GM21381 (cell line): ENCODE measurements around the gene KIF21B.

Source experiments
- ATAC-seq: cut with Tn5 transposase; IDR thresholded peaks from one replicate; pipeline ENCODE4 v1.9.1; 2021; ENCODE audit warnings: mild to moderate bottlenecking, moderate library complexity; ENCODE audit not compliant: unreplicated experiment

KIF21B gene, protein sequence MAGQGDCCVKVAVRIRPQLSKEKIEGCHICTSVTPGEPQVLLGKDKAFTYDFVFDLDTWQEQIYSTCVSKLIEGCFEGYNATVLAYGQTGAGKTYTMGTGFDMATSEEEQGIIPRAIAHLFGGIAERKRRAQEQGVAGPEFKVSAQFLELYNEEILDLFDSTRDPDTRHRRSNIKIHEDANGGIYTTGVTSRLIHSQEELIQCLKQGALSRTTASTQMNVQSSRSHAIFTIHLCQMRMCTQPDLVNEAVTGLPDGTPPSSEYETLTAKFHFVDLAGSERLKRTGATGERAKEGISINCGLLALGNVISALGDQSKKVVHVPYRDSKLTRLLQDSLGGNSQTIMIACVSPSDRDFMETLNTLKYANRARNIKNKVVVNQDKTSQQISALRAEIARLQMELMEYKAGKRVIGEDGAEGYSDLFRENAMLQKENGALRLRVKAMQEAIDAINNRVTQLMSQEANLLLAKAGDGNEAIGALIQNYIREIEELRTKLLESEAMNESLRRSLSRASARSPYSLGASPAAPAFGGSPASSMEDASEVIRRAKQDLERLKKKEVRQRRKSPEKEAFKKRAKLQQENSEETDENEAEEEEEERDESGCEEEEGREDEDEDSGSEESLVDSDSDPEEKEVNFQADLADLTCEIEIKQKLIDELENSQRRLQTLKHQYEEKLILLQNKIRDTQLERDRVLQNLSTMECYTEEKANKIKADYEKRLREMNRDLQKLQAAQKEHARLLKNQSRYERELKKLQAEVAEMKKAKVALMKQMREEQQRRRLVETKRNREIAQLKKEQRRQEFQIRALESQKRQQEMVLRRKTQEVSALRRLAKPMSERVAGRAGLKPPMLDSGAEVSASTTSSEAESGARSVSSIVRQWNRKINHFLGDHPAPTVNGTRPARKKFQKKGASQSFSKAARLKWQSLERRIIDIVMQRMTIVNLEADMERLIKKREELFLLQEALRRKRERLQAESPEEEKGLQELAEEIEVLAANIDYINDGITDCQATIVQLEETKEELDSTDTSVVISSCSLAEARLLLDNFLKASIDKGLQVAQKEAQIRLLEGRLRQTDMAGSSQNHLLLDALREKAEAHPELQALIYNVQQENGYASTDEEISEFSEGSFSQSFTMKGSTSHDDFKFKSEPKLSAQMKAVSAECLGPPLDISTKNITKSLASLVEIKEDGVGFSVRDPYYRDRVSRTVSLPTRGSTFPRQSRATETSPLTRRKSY (N-terminal part only)

DNA sequence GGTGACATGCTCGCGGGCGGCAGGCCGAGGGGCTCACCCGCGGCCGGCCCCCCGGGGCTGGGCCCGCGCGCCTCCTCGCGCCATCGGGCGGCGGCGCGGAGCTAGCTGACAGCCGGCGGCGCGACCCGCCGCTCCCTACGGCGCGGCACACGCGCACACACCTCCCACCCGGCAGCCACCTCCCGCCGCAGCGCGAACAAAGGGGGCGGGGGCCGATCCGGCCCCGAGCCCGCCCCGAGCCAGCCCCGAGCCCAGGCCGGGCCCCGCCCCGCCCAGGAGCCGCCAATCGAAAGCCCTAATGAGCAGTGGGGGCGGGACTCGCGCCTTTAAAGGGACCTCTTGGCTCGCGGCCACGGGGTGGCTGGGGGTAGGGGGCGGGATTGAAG, at the start of gene KIF21B:
Gene KIF21B (minus strand): TSS at position 198 of the 386 bp plus-strand sequence. CDS start 331 bp downstream, outside the sequence.
- ATAC-seq, result peak; percentile 65

DNA sequence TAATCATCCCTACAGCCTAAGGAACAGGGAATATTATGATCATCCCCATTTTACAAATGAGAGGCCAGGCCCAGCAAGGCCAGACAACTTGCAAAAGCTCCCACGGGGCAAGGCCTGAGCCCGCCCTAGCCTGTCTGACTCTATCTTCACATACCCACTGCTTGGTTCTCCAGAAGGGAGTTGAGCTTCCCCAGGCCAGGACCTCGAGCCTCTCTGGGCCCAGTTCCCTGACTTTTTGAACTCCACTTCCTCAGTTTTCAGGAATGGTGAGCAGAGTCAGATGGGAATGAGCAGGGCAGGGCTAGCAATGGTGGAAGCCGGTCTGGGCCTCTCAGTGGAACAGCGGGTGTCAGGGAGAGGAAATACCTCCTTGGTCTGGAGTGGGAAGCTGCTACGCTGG, 49.4 kb upstream of the KIF21B start:
- no peak for ATAC-seq

DNA sequence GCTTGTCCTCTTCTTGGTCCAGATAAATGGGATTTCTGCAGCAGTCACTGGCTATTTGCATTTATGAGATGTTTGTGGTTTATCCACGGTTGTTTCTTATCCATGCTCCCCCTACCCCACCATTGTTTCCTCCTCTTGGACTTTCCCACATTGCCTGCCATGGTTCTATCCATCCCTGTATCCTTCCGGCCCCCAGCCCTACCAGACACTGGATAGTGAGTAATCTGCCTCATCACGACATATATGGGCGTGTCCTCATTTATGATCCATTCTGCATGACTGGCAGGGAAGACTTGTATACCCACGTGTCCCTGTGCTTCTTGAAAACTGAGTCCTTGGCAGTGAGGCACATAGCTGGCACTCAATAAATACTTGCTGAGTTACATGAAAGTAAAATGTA, 48.6 kb upstream of the KIF21B start:
- no peak for ATAC-seq

DNA sequence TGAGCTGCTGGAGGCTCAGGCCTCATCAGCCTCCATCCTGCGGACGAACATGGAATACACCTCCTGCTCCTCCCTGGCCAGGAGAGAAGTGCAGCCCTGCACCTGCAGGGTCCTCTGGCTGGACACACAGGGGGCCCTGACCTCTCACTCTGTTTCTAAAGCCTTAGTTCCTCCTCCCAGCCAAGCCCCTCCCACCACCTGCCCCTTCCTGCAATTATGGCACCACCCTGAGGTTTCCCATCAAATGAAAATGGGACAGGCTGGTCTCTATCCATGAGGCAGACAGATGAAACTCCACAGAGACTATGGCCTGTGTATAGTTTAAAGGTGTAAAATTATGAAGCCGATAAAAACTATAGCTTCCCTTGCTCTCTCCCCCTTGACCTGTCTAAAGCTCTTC, 46.1 kb upstream of the KIF21B start:
- ATAC-seq, result no peak

DNA sequence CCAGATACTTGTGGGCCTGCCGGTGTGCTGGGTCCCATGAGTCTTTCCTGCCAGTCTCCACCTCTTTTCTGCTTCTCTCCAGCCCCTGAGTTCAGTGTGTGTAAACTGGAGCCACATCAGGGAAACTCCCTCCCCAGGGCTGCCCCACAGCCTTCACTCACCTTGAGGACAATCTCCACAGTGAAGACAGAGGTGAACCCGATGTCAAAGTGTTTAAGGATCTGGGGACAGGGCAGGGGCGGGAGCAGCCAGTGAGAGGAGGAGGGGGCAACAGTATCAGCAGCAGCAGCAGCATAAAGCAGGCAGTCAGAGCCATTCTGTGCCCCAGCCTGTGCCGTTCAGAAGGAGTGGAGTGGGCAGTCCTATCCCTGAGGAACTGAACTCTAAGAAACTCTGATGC, 45.5 kb upstream of the KIF21B start:
- ATAC-seq, result no peak

DNA sequence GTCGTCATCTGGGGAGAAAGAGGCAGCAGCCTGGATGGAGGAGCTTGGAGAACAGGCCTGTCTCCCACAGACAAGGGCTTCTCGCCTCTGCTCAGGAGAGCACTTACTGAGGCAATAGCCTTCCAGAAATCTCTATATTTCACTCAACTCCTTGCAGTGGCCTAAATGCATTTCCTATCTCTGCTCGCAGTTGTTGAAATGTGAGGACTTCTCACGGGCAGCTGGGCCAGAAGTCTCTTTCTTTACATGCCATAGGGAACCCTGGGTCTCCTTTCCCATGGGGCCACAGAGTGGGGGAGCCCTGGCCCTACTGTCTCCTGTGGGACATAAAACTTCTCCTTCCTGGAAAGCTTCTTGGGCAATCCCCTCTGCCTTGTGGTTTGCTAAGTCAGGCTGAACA, 43.5 kb upstream of the KIF21B start:
- no peak for ATAC-seq

DNA sequence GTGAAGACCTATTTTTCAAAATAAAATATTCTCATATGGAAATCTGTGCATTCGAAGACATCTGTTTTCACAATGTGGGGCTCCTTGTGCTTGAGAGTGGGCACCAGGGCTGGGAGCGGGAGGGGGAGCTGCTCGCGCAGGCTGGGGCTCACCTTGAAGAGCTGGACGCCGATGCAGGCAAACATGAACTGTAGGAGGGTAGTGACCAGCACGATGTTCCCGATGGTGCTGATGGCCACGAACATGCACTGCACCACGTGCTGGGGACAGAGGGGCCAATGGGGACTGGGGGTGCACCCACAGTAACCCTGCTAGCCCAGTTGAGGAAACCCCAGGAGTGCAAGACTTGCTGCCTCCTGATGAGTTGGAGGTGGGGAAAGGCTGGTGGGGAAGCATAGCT, 42.2 kb upstream of the KIF21B start:
- ATAC-seq, result no peak

DNA sequence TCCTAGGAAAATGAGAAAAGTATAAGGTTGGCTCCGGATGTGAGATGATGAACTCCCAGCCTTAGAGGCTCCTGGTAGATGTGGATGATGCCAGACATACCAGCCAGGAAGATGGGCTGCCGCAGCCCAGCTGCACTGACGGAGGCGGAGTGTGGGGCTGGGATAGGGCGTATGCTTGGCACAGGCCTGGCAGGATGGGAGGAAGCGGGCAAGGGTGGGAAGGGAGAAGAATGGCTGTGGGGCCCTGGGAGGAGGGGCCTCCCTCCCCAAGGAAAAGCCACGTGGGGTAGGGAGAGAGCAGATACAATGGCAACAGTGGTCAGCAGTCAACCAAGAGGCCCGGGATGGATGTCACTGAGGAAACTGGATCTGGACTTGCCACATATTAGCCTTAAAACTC, 41.3 kb upstream of the KIF21B start:
- ATAC-seq, result no peak

DNA sequence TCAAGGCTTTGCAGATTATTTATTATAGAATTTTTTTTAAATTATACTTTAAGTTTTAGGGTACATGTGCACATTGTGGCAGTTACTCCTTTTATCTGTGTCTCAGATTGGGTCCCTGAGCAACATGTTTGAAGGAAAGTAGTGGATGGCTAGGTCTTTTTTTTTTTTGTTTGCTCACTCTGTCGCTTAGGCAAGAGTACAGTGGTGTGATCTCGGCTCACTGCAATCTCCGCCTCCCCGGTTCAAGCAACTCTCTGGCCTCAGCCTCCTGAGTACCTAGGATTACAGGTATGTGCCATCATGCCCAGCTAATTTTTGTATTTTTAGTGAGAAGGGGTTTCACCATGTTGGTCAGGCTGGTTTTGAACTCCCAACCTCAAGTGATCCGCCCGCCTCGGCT, 39.6 kb upstream of the KIF21B start:
- ATAC-seq, result no peak

DNA sequence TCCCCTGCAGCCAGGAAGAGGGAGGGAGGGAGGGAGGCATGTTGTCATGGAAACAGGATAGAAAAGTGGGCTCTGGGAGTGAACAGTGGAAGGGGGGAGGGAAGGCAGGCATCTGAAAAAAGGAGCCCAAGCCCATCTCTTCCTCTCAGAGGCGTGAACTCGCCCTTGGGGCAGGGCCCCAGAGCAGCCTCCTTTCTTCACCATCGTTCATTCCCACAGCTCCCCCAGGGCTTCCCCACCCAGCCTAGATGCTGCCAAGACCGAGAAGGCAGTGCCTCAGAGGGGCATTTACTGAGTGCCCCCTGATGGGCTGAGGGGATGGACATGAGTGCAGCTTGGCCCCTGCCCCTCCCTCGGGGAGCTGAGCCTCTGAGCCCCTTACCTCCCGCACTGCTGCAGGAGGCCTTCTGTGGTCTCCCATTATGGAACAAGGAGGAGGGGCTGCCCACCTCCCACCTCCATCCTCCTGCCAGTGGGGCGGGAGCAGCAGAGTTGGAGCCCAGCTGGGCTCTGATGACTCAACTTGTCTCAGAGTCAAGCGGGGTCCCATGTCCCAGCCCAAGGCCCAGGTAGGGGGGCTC, 39.1 kb upstream of the KIF21B start:
- ATAC-seq, result no peak

DNA sequence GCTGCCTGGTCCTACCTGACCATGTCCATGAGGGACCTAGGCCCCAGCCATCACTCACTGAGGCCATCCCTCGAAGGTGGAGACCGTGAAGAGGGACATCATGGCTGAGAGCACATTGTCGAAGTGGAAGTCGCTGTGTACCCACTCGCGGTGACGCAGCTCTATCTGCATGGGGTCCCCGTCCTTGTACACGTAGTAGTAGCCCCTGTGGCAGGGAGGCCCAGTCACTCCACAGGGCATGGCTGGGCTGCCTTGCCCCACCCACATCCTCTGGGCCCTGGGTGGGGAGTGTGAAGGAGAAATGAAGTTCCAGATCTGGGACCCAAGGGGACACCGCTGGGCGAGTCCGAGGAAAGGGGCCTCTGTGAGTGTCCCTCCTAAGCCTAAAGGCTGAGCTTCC, 38.4 kb upstream of the KIF21B start:
- no peak for ATAC-seq

DNA sequence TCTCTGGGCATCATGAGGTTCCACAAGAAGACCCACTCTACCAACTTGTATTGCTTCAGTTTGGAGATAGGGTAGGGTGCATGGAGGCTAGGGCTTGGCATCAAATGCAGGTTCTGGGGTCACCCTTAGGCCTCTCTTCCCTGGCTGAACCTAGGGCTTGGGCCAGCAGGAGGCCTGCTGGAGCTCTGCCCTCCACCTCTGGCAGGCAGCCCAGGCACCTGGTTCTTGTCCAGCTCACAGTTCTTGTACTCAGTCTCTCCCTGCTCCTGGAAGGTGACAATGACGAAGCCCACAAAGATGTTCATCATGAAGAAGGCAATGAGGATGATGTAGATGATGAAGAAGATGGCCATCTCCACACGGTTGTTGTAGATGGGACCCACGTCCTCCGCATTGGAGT, 37.5 kb upstream of the KIF21B start:
- no peak for ATAC-seq

DNA sequence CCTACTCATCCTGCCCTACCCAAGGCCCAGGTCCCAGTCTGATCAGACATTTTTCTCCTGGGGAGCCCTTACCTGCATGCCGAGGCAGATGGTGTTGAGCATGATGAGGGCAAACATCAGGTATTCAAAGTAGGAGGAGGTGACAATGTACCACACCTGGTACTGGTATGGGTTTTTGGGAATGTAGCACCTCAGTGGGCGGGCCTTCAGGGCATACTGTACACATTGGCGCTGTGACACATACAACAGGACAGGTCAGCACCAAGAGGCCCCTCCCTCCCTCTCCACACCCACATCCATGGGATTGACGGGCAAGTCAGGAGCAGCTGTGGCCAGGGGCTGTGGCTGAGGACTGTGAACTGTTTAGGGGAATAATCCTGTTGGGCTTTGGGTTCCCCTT, 37.1 kb upstream of the KIF21B start:
- ATAC-seq, result no peak

DNA sequence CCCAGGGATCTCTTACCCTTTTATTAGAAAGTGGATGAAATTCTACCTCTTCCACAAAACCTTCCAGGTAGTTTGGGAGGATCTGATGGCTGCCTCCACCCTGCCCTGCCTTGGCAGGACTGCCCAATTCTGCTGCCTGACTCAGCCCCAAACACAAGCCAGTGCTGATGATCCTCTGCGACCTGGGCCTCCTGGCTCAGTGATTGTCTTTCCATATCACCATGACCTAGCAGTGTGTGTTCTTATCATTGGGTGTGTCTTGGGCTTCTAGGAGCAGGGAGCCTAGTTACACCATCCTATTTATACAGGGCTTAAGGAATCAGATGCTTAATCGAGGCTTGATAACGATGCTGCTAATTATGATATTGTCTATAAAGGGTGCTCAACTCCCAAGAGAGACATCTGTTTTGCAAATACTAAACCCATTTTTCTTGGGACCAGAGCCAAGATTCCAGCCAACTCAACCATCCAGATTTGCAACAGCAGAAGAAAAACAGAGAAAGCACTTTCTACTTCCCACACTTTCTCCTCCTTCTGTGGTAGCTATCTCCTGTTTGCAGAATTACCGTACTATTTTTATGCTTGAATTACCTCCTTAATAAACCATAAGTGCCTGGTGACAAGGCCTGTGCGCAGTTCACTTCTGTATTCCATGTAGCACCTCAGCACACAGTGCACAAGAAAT, 36.5 kb upstream of the KIF21B start:
- ATAC-seq, result no peak

DNA sequence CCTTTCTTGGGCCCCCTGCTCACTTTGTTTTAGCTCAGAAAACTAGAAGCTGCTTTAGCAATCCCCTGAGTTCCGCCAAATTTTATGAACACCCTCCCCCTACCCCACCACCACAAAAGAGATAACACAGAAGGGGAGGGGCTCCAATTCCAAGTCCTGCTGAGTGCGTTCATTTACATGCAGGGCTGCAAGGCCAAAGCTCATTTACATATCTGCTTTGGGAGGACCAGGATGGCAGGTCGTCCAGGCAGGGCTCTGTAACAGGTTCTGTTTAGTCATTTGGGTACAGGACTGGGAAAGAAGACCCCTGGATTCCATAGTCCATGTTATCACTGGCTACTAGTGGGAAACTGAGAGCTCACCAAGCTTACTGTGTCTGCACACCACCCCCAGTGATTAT, 35.9 kb upstream of the KIF21B start:
- ATAC-seq, result no peak

DNA sequence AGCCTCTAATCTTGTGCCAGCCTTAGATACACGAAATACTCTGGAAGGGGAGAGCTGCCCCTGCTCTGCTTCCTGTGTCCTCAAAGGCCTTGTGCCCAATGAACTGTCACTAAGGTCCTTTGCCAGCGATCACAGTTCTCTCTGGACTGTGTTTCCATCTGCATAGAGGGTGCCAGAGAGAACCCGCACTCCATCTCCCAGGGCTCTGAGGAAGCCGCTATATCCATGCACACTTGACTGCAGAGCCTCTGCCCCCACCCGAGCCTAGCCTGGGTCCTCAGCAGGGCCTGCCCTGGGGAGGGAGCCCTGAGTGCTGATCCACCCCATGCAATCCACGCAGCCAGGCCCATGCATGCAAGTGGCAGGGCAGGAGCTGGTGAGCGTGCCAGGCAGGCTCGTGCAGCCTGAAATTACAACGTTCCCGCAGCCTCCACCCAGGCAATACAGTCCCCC, 30.6 kb upstream of the KIF21B start:
- ATAC-seq, result no peak

DNA sequence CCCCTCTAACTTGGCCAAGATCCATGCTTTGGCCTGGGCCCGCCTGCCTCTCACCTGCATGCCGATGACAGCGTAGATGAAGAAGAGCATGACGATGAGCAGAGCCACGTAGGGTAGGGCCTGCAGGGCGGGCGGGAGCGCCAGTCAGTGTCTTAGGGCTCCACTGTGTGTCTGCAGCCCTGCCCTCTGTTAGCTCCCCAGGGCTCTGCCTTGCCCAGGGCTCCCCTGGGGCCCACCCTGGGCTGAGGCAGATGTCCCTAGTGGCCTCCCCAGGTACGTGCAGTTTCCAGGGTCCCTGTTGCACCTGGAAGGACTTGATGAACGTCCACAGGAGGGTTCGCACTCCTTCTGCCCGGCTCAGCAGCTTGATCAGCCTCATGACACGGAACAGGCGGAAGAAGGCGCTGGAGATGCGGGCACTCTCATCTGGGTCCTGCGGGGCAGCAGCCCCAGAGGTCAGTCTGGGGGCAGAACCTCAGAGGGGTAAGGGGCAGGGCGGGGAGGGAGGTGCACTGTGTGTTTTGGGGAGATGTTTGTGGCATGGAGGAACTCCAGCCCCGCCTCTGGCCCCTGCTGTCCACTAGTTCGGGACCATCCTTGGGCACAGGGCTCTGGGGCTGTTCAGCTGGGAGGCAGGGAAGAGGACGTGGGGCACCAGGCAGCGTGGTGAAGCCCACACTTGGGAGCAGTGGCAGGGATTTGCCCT, 29.8 kb upstream of the KIF21B start:
- no peak for ATAC-seq

DNA sequence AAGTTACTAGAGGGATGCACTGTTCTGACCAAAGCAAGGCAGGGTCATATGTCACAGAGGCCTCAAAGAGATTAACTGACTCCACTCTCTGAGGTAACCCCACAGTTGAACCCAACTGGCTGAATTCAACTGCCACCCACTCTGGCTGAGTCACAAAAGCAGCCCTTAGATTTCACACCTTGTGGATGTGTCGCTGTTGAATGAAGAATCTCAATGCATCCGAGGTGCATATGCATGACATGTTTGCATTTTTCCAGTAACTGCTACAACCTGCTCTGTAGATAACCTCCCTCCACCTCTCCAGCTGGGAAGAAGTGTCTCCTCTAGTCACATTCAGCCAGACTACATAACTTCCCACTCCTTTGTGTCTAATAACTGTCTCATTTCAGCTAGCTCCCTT, 27.9 kb upstream of the KIF21B start:
- ATAC-seq, result no peak

DNA sequence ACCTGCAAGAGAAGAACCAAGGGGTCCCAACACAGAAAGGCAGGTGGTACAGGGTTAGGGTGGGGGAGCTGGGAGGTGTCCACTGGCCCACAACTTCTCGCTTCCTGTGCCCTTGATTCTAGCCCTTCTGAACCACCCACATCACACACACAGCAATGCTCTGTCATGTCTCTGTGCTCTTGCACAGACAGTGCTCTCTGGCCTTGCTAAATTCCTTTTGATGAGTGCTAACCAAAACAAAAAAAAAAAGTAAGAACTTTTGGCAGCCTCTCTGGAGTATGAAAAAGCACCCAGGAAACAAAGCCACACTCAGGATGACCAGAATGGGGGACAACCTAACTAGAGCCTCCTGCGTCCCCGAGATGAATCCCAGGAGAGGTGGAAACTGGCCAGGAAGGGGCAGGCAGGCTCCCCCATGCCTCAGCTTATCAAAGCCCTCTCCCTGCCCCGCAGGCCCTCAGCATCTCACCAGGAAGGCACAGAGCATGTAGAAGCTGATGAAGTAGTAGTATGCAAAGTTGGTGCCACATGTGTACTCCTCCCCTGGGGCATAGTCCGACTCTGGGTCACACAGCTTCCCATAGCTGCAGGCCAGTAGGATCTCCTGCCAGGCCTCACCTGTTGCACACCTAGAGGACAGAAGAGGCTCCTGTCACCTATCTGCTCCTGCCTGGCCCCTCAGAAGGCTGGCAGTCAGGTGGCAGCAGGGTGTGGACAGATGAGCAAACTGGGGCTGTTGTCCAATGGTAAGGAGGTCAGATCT, 27.2 kb upstream of the KIF21B start:
- no peak for ATAC-seq
